Activated CD4-positive, alpha-beta T cell treated with anti-CD3 and anti-CD28 coated beads for 24 hours (primary cell): ENCODE measurements around the gene TGFB1I1.

Source experiments
- DNase-seq, 2 donors: peaks; one replicate each; pipeline ENCODE4 v3.0.0-alpha.2; 2020; ENCODE audit warnings: low read depth in 2 of 2

TGFB1I1 gene

DNA sequence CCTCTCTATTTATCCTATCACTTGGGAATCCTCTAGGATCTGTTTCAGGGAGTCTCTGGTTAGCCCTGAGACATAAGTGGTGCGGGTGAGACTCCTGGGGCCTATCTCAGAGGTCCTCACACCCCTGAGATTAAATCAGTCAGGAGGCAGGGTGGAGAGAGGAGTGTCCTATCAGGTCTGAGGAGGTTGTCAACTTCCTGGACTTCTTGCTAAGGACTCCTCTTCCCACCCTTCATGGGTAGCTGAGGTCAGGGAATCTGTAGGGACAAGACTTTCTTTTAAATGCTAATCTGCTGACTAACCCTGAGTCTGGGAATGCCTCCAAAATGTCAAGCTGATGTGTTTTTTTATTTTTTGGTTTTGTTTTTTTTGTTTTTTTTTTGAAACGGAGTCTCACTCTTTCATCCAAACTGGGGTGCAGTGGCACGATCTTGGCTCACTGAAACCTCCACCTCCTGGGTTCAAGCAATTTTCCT lies 19.3 kb upstream of the TGFB1I1 start:
- no peak for DNase-seq

DNA sequence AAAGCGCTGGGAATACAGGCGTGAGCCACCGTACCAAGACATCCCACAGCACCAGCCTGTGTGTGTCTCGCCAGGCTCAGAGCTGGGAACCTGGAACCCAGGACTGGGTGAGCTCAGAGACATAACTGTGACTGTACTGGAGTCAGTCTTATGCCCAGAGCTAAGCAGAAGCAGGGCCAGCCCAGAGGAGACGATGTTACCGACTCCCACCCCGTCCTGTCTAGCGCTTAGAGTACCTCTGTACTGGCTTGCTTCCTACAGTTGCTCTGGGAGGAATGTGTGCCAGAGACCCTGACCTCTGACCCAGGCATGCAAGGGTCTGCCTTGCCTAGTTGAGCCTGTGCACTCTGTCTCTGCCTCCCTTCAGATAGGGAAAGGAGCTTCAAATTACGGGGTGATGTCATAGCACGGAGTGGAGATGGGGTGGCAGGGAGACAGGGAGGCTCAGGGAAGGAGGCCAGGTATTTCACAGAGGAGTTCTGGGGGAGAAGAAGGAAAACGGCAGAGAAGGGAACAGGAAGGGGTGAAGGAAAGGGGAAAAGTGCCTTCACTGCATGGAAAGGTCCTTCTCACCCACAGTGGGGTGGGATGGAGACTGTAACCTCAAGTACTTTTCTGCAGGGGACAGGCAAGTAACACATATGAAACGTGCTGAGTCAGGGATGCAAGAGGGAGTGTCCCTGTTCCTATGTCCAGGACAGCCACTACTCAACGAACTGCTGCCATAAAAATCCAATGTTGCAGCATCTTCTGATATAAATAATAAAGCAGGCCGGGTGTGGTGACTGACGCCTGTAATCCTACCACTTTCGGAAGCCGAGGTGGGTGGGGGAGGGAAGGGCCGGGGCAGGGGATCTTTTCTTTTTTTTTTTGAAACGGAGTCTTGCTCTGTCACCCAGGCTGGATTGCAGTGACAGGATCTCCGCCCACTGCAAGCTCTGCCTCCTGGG lies 18.4 kb upstream of the TGFB1I1 start:
- no peak for DNase-seq

DNA sequence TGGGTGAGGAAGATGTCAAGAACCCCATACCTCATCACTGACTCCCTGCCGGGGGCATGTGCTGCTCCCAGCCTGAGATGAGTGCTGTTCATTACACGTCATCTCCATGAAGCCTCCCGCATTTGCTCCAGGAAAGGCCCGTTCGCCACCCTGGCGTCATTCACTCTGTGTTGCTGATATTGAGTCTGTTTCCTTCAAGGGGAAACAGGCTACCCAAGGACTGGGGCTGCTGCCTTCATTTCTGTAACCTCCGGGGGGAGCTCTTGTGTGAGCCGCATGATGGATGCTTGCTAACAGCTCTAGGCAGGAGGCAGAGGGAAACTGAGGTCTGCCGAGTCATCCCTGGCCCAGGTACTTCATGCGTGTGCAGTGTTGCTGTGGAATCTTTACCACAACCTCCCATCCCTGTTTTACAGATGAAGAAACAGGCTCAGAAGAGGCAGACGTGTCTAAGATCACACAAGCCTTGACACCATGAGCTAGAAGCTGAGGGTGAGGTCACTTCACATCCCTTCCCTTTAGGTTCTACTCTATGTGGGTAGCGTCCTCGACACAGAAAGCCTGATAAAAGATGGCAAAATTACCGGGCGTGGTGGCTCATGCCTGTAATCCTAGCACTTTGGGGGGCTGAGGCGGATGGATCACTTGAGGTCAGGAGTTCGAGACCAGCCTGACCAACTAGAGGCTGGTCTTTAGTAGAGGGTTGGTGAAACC lies 16.2 kb upstream of the TGFB1I1 start:
- DNase-seq: no peak

DNA sequence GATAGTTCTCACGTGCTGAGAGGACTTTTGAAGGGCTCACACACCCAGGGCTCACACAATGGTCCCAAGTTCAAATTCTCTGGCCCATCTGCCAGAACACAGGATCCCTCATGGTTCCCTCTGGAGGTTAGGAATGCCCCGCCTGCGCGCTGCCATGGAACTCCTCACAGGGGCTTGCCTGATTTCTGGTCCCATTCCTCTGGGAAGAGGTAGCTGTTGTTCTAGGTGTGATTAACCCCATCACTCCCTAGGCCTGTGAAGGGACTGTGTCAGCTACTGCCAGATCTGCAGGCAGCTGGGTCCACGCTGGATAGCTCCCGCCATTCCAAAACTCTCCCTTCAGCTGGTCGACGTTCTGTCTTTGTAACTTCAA lies 15.0 kb upstream of the TGFB1I1 start:
- DNase-seq: no peak

DNA sequence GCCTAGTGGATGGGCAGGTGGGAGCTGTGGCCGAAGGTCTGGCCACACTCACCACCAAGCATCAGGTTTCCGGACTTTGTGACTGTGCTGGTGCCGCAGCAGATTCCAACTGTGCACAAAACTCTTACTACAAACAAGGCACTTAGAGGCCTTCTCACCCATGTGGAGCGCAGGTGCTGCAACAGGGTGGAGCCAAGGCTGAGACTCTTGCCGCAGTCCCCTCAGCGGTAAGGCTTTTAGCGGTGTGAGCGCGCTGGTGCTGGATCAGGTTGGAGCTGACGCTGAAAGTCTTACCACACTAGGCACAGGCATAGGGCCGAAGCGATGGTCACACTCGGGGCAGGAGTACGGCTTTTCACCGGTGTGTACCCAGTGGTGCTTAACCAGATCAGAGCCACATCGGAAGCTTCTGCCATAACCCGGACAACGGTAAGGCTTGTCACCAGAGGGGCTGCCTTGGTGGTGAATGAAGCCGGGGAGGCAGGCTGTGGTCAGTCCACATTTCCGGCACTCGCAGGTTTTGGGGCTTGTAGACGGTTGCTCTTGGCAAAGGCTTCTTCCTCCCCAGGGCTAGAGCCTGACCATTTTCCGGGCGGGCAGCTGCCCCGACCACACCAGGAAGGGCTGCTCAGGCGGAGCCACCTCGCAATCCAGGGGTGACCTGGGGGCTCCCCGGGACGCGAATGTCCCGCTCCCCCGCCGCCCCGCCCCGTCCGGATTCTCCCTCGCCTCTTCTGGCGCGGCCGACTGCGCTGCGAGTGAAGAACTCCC lies 13.7 kb upstream of the TGFB1I1 start:
- peak in 1 of 2 donors; percentile 33 for DNase-seq

DNA sequence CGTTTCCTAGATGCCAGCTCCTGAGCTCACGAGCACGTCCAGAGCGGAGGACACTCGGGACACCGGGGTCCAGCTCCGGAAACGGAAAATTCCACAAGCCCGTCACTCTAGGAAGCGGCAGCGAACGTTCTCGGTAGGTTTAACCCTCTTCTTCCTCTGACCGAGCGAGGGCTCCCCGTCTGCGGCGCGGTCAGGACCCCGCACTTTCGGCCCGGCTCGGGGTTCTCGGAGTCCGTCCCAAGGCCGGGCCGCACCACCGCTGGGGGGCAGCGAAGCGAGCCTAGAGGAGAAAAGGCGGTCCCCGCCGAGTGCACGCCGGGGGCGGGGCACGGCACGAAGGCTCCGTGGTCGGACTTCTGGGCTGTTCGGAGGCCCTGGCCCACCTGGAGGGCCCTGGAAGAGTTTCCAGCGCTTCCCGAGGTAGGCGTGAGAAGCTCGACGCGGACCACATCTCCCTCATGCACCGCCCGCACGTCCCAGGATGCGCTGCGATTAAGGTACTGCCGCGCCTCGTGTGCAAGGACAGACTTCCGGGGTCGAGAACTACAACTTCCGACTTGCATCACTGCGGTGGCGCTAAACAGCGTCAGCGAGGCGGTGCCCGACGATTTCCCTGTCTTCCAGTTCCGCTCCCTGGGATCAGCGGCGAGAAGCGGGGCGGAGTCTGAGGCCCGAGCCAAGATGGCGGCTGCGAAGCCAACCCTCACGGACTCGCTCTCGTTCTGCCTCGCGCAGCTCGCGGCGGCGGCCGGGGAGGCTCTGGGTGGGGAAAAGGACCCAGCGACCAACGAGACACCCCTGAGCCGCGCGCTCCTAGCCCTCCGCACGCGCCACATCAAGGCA lies 12.9 kb upstream of the TGFB1I1 start, which contains the start of gene ARMC5:
TSS of gene ARMC5 (plus strand) at position 658 of the 843 bp plus-strand sequence. CDS start at position 682, 24 bp downstream.
- peak; percentile 92 to 94 for DNase-seq

DNA sequence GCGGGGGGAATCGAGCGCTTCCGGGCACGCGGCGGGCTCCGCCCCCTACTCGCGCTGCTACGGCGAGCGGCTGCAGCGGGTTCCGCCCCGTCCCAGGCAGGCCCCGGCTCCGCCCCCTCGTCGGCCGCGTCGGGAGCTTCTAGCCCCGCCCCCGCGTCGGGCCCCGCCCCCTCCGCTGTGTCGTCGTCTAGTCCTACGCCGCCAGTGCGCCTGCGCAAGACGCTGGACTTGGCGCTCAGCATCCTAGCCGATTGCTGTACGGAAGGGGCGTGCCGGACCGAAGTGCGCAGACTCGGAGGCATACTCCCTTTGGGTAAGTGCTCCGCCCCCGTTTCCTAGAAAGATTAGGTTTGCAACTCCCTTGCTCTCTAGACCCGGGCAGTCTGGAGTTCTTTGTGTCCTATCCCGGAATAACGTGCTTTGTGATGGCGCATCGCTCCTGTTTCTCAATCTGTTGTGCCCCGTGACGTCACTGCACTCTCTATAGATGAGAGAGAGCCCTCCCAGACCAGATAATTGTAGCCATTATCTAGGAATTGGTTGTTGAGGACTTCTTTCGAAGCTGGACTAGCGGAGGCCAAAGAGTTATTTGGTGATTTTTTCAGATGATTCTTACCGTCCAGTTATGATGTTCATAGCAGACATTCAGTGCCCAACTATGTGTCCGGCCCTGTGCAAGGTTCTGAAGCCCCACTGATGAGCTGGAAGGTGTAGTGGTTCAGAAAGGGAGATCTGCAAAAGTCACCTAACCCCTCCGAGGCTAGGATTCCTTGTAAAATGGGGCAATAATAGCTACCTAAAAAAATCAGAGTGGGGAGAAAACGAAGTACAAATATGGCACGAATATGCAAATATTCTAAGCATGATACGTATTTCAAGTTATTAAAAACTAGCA lies 12.0 kb upstream of the TGFB1I1 start:
- peak; percentile 99 to 100 for DNase-seq

DNA sequence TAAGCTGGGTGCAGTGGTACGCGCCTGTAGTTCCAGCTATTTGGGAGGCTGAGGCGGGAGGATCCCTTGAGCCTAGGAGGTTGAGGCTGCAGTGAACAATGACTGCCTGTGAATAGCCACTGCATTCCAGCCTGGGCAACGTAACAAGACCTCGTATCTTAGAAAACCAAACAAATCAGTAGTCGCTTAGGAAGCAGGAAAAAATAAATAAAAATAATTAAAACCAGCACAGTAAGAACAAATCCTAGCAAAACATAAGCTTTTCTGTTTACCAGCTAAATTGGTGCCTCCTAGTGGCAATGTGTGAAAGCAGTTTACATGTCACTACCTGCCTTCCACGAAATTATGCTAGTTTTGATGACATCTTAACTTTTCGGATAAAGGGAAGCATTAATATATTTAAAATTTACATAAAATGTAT lies 11.4 kb upstream of the TGFB1I1 start:
- DNase-seq: no peak

DNA sequence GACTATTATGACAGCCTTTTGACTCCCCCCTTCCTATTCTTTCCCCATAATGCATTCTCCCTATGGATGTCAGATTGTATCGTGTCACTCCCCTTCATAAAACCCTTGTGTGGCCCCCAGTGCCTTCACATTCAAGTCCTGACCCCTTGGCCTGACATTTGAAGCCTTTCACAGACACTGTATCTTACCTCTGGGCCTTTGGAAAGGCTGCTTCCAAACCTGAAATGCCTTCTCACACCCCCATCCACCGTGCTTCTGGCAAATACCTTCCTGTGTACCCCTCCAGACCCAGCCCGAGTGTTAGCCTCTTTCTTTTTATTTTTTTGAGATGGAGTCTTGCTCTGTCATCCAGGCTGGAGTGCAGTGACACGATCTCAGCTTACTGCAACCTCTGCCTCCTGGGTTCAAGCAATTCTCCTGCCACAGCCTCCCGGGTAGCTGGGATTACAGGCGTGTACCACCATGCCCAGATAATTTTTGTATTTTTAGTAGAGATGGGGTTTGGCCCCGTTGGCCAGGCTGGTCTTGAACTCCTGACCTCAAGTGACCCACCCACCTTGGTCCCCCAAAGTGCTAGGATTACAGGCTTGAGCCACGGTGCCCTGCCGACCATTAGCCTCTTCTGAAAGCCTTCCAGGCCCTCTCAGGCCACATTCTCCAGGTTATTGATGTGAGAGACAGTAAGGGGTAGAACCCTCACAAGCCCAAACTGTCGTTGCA lies 10.6 kb upstream of the TGFB1I1 start:
- DNase-seq: no peak

DNA sequence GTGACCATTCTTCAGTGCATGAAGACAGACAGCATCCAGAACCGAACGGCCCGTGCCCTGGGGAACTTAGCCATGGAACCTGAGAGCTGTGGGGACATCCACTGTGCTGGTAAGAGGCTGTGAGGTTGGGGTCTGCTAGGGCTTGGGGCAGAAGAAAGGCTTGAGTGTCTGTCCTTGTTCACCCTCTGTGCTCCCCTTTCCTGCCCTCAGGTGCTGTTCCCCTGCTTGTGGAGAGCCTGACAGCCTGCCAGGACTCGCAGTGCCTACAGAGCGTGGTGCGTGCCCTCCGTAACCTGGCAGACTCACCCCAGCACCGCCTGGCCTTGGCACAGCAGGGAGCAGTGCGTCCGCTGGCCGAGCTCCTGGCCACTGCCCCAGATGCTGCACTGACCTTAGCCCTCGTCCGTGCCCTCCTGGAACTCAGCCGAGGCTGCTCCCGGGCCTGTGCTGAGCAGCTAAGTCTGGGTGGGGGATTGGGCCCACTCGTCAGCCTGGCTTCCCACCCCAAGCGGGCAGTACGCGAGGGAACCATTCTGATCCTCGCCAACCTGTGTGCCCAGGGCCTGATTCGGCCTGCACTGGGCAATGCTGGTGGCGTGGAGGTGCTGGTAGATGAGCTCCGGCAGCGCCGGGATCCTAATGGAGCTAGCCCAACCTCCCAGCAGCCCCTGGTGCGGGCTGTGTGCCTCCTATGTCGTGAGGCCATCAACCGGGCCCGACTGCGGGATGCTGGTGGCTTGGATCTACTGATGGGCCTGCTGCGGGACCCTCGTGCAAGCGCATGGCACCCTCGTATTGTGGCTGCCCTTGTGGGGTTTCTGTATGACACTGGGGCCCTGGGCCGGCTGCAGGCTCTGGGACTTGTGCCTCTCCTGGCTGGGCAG lies 9.8 kb upstream of the TGFB1I1 start:
- DNase-seq: no peak

DNA sequence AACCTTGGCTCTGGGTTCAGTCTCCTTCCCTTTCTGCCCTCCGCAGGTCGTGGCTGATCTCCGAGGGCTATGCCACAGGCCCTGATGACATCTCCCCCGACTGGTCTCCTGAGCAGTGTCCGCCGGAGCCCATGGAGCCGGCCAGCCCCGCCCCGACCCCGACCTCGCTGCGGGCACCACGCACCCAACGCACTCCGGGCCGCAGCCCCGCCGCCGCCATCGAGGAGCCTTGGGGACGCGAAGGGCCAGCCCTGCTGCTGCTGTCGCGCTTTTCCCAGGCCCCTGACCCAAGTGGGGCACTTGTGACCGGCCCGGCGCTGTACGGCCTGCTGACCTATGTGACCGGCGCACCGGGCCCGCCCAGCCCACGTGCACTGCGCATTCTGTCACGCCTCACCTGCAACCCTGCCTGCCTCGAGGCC lies 7.6 kb upstream of the TGFB1I1 start:
- no peak for DNase-seq

DNA sequence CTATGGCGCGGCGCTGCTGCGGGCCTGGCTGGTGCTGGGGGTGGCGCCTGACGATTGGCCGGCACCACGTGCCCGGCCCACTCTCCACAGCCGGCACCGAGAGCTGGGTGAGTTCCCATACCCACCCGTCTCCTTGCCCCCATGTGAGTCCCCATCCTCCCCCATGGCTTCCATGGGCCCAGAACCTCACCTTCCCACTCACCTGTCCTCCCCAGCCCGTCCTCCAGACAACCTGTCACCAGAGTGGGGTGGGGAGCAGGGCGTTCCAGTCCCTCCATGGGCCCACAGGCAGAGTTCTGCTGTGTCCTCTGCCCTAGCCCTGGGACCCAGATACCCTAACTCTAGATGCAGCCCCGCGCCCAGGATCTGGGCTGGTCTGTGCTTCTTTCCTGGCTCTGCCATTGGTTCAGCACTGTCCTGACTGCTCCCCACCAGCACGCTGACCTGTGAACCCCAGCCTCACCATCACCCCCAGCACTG lies 7.1 kb upstream of the TGFB1I1 start:
- DNase-seq: no peak

DNA sequence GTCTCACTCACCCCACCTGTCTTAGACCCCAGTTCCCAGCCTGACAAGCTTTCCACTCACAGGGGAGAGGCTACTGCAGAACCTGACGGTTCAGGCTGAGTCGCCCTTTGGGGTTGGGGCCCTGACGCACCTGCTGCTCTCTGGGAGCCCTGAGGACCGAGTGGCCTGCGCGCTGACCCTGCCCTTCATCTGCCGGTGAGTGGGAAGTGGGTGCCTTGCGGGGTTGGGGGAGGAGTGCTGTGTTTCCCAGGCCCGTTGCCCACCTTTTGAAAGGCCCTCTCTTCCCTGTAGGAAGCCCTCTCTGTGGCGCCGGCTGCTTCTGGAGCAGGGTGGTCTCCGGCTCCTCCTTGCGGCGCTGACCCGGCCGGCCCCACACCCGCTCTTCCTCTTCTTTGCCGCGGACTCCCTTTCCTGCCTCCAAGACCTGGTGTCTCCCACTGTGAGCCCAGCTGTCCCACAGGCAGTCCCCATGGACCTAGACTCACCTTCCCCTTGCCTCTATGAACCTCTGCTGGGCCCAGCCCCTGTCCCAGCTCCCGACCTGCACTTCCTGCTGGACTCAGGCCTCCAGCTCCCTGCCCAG lies 6.1 kb upstream of the TGFB1I1 start:
- no peak for DNase-seq

DNA sequence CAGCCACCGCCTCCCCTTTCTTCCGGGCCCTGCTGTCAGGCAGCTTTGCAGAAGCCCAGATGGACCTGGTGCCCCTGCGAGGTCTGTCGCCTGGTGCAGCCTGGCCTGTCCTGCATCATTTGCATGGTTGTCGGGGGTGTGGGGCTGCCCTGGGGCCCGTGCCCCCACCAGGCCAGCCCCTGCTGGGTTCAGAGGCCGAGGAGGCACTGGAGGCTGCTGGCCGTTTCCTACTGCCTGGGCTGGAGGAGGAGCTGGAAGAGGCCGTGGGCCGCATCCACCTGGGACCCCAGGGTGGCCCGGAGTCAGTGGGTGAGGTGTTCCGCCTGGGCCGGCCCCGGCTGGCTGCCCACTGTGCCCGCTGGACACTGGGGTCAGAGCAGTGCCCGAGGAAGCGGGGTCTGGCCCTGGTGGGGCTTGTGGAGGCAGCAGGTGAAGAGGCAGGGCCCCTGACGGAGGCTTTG lies 5.5 kb upstream of the TGFB1I1 start:
- no peak for DNase-seq

DNA sequence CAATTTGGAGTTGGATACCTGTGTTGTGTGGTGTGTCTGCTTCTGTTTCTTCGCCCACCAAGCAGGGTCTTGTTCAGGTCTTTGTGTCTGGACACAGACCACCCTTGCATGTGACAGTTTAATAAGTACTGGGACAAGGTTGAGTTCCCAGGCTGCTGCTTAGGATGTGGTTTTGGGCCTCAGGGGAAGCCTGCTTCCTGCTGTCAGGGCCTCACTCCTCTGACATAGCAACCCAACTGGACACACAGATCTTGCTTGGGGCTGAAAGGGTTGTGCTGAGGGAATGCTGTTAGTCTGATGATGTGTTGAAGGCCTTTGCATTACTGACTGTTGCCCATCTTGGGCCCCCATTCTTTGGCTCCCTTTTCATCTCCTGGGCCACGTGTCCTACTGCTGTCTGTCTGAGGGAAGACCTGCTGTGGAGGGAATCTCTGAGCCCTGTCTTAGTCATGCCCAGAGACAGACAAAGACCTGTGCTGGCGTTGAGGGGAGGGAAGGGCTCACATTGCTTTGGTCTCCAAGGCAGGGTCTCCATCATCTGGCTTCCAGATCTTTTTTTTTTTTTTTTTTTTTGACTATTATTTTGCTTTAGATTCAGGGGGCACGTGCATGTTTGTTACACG lies 4.7 kb upstream of the TGFB1I1 start:
- DNase-seq: no peak

DNA sequence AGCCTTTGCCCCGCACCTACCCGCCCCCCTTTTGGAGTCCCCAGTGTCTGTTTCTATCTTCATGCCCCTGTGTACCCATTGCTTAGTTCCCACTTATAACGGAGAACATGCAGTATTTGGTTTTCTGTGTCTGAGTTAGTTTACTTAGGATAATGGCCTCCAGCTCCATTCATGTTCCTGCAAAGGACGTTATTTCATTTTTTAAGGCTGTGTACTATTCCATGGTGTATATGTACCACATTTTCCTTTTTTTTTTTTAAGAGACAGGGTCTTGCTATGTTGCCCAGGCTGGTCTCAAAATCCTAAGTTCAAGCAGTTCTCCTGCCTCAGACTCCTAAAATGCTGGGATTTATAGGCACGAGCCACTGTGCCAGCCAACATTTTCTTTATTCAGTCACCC lies 4.1 kb upstream of the TGFB1I1 start:
- no peak for DNase-seq

DNA sequence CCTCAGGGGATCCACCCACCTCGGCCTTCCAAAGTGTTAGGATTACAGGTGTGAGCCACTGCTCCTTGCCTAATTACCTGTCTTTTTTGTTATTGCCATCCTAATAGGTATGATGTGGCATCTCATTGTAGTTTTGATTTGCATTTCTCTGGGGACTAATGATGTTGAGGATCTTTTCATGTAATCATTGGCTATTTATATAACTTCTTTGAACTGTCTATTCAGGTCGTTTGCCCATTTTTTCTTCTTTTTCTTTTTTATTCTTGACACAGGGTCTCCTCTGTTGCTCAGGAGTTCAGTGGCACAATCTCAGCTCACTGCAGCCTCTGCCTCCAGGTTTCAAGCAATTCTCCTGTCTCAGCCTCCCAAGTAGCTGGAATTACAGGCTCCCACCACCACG lies 1.3 kb upstream of the TGFB1I1 start:
- no peak for DNase-seq
